Stimulated activated effector memory CD8-positive, alpha-beta T cell treated with anti-CD3 and anti-CD28 coated beads, Interleukin-12 subunit alpha, Interleukin-12 subunit beta, amount 100 ng/mL, for 72 hours (primary cell): ENCODE data around the gene ITGB5.
A peak's percentile ranks its signal among the peaks of the same experiment; 100 is the strongest.

Experiments
- ATAC-seq: fragments of 150-1000 bp; cut with Tn5 transposase; 2 replicates; pipeline ENCODE4 v1.10.0; 2021
- DNase-seq, 2 donors: peaks; one replicate each; pipeline ENCODE4 v3.0.0; 2021 to 2022; ENCODE audit warnings: low spot score in 2 of 2
- H3K27ac Mint-ChIP-seq: one replicate; pipeline ENCODE4 v1.8.0; 2022; ENCODE audit warnings: mild to moderate bottlenecking, mixed read lengths
- H3K36me3 Mint-ChIP-seq: one replicate; pipeline ENCODE4 v1.8.0; 2022; ENCODE audit warnings: mild to moderate bottlenecking, mixed read lengths
- H3K4me1 Mint-ChIP-seq: one replicate; pipeline ENCODE4 v1.8.0; 2022; ENCODE audit warnings: mixed read lengths
- H3K4me3 Mint-ChIP-seq: one replicate; pipeline ENCODE4 v1.8.0; 2022; ENCODE audit warnings: mild to moderate bottlenecking, mixed read lengths
- H3K9me3 Mint-ChIP-seq: one replicate; pipeline ENCODE4 v1.8.0; 2022; ENCODE audit warnings: mixed read lengths

Gene ITGB5

DNA sequence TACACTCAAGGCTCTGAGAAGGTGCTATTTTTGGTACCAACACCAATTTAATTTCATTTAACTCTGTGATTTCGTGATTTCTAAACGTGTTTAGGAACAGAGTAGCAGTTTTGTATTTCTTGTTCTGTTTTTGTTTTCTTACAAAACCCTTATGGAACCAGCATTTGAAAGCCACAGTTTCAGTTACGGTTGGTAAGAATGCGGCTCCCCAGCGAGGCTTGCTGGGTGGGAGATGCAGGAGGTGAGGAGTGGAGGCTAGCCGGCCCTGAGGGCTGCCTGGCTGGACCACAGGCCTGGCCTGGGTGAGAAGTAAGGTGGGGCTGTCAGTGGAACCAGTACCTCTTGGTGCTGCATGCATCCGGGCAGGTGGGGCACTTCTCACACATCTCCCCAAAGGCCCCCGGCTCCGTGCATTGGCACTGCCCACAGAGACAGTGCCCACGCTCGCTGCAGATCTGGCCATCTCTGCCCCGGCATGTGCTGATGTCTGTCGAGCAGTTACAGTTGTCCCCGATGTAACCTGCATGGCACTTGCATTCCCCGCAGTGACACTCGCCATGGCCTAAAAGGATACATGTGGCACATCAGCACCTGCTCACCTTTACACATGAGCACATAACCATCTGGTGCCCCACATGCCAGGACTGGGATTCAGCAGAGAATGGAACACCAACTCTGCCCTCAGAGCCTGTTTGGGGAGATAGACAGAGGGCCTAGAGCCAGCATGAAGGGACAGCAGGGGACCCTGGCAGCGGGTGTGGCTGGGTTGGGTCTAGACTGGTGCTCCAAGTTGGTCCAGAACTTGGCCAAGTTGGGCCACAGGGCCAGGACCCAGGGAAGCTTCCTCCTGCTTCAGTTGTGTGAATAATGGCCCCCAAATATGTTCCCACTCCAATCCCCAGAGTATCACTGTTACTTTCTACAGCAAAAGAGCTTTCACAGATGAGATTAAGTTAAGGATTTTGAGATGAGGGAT lies 113.5 kb downstream of the ITGB5 start:
- no peak overlapping the region for H3K27ac Mint-ChIP-seq
- H3K4me3 Mint-ChIP-seq = no peak overlapping the region
- H3K9me3 Mint-ChIP-seq = no peaks in the 10 kb centered on the region
- DNase-seq (no peak), ATAC-seq (no peak)
- no peaks in the 10 kb centered on the region for H3K4me1 Mint-ChIP-seq
- H3K36me3 Mint-ChIP-seq = no peaks in the 10 kb centered on the region

DNA sequence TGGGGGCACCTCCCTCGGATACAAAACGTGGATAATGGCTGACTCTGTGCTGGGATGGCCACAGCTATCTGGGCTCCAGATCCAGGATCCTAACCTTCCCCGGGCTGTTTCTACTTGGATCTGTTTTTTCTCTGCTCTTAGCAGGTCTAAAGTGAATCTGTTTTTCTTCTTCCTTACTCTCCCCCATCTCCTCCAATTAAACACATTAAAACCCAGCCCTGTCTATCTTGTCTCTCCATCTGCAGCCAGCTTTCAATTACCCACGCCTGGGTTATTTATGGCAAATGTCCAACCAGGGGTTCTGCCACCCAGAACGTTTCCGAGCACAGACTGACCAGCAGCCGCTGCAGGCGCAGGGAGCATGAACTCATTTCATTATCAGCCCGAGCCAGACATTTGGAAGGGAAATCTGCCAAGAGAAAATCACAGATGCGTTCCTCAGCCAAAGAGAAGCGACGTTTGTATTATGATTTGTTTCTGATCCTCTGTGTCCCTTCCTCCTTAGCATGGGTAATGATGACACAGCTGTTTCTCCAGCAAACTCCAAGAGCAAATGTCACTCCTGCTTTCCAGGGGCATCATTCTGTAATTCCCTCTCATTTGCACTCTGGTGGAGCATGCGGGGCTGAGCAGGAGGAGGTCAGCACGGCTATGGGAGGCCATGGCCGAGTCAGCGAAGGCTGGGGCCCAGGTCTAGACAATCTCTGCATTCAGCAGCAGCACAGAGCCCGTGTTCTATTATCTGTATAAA lies 114.9 kb downstream of the ITGB5 start:
- ATAC-seq = no peak
- Mint-ChIP-seq H3K4me1 (no peaks in the 10 kb centered on the region), H3K27ac (no peak overlapping the region), H3K4me3 (no peak overlapping the region), H3K9me3 (no peaks in the 10 kb centered on the region), H3K36me3 (no peaks in the 10 kb centered on the region)
- DNase-seq = no peak

GRCh38 chr3:124771083-124771445 lies 116.1 kb downstream of the ITGB5 start:
- Mint-ChIP-seq H3K4me3 (no peak overlapping the region), H3K9me3 (no peaks in the 10 kb centered on the region), H3K27ac (no peak overlapping the region), H3K4me1 (no peaks in the 10 kb centered on the region), H3K36me3 (no peaks in the 10 kb centered on the region)
- no peak for ATAC-seq
- DNase-seq = no peak

DNA sequence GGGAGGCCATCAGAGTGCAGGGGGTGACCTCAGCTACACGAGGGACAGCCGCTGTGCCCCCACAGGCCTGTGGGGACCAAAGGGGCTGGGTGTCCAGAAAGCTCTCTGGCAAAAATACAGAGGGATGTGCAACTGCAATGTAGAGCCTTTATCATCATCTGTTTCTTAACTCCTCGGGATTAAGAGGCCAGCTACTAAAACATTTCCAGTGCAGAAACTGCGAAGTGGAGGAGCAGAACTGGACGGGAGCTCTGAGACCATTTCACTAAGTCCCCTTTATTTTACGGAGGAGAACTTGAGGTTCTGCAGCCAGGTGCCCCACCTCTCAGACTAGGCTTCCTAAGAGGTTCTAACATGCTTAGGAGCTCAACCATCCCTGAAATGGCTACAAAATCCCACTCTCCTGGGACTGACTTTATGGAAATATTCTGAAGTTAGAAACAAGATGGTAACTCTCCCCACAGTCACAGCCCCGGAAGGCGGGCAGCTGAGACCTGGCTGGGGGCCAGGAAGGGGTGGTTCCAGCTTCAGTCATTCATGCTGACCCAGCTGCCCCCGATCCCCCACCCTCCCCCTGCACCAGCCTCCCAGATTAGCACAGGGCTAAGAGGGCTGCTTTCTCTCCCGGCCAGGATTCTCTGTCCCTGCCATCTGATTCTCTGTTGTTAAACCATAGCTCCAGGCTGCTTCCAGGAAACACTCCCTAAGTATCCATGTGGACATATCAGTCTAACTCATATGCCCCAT lies 116.7 kb downstream of the ITGB5 start:
- DNase-seq (no peak), ATAC-seq (no peak)
- H3K36me3 Mint-ChIP-seq = no peaks in the 10 kb centered on the region
- H3K9me3 Mint-ChIP-seq = no peaks in the 10 kb centered on the region
- H3K4me1 Mint-ChIP-seq = no peaks in the 10 kb centered on the region
- no peak overlapping the region for H3K4me3 Mint-ChIP-seq
- no peak overlapping the region for H3K27ac Mint-ChIP-seq

DNA sequence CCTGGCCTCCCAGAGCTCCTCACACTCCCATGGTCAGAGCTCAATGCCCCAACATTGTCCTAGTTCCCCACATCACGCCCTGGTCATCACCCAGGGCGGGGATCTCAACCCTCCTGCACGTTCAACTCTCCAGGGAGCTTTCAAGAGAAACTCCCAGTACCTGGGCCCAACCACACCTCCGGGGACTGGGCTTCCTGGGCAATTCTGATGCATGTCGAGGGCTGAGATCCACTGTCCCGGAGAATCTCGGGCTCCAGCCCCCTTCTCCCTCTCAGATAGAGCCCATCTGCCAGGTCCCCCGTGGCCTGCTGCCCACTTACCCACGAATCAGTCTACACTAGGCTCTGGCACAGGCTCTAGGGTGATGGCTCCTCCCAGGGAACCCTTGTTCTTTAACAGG lies 117.7 kb downstream of the ITGB5 start:
- H3K36me3 Mint-ChIP-seq = no peaks in the 10 kb centered on the region
- ATAC-seq (no peak), DNase-seq (no peak)
- H3K9me3 Mint-ChIP-seq = no peaks in the 10 kb centered on the region
- H3K4me1 Mint-ChIP-seq = no peaks in the 10 kb centered on the region
- no peak overlapping the region for H3K27ac Mint-ChIP-seq
- no peak overlapping the region for H3K4me3 Mint-ChIP-seq

DNA sequence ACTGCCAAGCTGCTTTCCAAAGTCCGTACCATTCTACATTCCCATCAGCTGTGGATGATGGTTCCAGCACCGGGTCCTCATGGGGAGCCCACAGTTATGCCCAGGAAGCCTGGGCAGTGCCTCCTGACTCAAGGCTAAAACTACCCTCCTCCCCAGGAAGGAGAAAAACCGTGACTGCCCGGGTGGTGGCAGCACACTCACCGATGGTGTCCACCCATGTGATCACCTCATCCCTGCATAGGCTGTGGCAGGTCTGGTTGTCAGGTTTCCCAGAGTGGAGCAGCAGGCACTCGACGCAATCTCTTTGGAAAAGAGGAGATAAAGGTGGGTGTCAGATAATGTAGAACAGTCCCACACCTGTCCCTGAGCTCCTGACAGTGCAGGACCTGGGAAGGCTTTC lies 118.4 kb downstream of the ITGB5 start:
- H3K9me3 Mint-ChIP-seq = no peaks in the 10 kb centered on the region
- no peaks in the 10 kb centered on the region for H3K36me3 Mint-ChIP-seq
- no peaks in the 10 kb centered on the region for H3K4me1 Mint-ChIP-seq
- DNase-seq = no peak
- no peak overlapping the region for H3K4me3 Mint-ChIP-seq
- no peak overlapping the region for H3K27ac Mint-ChIP-seq
- peak; percentile 42 for ATAC-seq

DNA sequence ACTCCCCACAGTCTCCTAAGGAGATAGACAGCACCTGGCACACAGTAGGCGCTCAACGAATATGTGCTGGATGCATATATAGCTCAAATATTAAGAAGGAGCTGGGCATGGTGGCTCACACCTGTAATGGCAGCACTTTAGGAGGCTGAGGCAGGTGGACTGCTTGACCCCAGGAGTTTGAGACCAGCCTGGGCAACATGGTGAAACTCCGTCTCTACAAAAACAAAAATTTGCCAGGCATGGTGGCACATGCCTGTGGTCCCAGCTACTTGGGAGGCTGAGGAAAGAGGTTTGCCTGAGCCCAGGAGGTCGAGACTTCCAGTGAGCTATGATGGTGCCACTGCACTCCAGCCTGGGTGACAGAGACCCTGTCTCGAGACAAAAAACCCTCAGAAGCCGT lies 119.5 kb downstream of the ITGB5 start:
- Mint-ChIP-seq H3K4me3 (no peak overlapping the region), H3K4me1 (no peaks in the 10 kb centered on the region)

DNA sequence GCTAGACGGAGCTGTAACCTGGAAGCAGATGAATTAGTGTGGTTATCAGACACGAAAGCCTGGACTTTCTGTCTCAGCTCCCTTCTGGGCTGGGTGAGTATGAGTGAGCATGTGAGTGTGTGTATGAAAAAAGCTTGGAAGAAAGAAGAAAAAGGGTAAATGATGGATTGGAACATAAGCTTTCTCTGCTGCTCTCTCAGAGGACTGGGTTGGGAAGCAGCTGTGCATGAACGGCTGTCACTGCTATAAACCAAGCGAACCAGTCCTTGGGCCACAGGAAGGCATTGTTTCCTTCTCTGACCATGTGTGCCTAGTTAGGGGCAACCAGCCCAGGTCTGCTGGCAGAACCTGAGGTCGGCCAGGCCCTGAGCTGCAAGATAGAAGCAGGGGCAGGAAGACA lies 119.9 kb downstream of the ITGB5 start:
- H3K9me3 Mint-ChIP-seq = no peaks in the 10 kb centered on the region
- H3K36me3 Mint-ChIP-seq = no peaks in the 10 kb centered on the region
- no peaks in the 10 kb centered on the region for H3K4me1 Mint-ChIP-seq
- DNase-seq = no peak
- no peak for ATAC-seq
- no peak overlapping the region for H3K4me3 Mint-ChIP-seq
- no peak overlapping the region for H3K27ac Mint-ChIP-seq

More for the DNA sequence above, 119.5 kb downstream of the ITGB5 start:
- Mint-ChIP-seq H3K27ac (no peak overlapping the region), H3K9me3 (no peaks in the 10 kb centered on the region), H3K36me3 (no peaks in the 10 kb centered on the region)
- ATAC-seq (no peak), DNase-seq (no peak)

DNA sequence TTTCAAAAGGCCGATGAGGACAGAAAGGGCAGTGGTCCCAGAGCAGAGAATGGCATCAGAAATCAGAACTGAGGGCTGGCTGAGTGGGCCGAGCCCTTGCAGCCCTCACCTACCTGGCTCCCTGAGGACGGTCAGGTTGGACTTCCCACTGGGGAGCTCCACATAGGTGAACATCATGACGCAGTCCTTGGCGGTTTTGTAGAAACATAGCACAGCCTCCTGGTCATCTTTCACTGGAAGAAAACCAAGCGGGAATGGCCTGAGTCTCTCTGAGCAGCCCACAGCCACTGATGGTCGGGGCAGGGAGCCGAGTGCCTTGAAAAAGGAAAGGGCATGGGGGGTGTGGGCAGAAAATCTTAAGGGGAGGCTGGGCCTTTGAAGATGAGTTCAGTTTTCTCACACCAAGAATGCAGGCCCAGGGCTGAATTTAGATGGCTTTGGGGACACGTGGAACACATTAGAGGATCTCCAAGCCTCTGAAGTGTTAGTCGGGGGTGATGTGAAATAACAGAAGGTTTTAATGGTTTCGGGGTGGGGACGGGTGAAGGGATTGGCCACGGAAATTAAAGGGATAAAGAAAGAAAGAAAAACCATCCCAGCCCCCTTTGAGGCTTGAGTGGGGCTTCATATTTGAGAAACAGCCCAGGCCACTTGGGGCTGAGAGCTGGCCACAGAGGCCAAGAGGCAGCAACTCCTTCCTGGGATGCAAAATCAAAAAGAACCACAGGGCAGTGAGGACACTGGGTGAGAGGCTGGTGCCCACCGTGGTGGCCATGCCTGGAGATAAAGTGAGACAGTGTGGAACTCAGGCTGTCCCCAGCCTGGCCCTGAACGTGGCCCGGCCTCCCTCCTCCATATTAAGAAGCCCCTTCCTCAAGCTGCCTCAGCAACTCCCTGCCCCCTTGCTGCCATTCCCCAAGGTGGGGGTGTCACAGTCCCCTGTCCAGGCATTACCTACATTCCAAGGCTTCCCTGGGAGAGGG lies 120.8 kb downstream of the ITGB5 start:
- Mint-ChIP-seq H3K4me1 (peaks cover 2% of the 10 kb centered on the region), H3K4me3 (no peak overlapping the region), H3K27ac (no peak overlapping the region), H3K36me3 (no peaks in the 10 kb centered on the region), H3K9me3 (no peaks in the 10 kb centered on the region)
- ATAC-seq (no peak), DNase-seq (no peak)

DNA sequence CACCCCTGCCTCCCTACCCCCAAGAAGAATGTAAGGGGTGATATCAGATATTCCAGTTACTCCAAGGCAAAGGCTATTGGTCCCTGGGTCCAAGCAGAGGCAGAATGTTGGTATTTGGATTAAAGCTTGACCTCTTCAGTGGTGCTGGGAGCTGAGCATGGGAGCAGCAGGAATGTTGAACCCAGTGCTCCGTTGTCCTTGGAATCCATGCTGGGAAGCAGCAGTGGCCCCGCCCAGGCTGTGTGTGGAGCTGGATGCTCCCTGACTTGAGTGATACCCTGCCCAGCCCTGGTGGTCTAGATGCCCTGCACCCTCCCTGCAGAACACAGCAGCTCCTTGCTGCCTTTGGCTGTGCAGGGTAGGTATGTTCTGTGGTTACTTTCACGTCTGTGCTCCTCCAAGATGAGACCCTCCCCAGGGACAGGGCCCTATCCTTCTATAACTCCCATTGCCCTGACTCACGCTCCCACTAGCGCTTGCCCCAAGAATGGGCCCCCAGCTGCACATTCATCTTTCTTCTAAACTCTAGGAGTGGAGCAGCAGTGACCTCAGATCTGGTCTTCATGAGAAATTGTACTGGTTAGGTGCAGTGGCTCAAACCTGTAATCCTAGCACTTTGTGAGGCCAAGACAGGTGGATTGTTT lies 121.8 kb downstream of the ITGB5 start:
- Mint-ChIP-seq H3K9me3 (no peaks in the 10 kb centered on the region), H3K4me1 (peaks cover 6% of the 10 kb centered on the region), H3K36me3 (no peaks in the 10 kb centered on the region), H3K4me3 (no peak overlapping the region), H3K27ac (no peak overlapping the region)
- ATAC-seq (no peak), DNase-seq (no peak)

- peaks cover 6% of the 10 kb centered on the region for H3K4me1 Mint-ChIP-seq
- no peaks in the 10 kb centered on the region for H3K9me3 Mint-ChIP-seq
- ATAC-seq (no peak), DNase-seq (no peak)
- no peak overlapping the region for H3K4me3 Mint-ChIP-seq
- no peak overlapping the region for H3K27ac Mint-ChIP-seq
- H3K36me3 Mint-ChIP-seq = no peaks in the 10 kb centered on the region
Measured at GRCh38 chr3:124764746-124765145, 122.4 kb downstream of the ITGB5 start.

GRCh38 chr3:124763644-124764358 lies 123.4 kb downstream of the ITGB5 start:
- no peak for DNase-seq
- Mint-ChIP-seq H3K4me3 (no peak overlapping the region), H3K36me3 (no peaks in the 10 kb centered on the region), H3K27ac (no peak overlapping the region), H3K4me1 (peaks cover 6% of the 10 kb centered on the region), H3K9me3 (no peaks in the 10 kb centered on the region)
- ATAC-seq = no peak

DNA sequence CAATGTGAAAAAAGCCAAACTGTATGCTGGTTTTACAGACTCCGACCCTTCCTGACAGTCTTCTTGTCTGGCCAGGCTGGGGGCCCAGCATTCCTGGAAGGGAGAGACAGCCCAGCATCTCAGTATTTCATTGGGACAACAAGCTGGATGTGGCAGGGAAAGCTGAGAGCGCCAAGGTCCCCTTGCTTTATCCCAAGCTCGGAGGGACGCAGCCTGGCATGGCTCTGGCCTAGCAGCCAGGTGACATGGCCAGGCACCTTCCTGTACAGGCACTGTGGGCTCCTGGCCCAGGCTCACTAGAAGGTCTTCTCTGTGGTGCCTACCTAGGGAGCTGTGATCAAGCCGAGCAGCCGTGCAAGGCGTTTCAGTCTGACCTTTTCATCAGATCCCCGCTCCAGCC lies 124.0 kb downstream of the ITGB5 start:
- H3K9me3 Mint-ChIP-seq = no peaks in the 10 kb centered on the region
- ATAC-seq (no peak), DNase-seq (no peak)
- peaks cover 6% of the 10 kb centered on the region for H3K4me1 Mint-ChIP-seq
- H3K27ac Mint-ChIP-seq = no peak overlapping the region
- H3K36me3 Mint-ChIP-seq = no peaks in the 10 kb centered on the region
- H3K4me3 Mint-ChIP-seq = no peak overlapping the region

GRCh38 chr3:124762661-124763011 lies 124.5 kb downstream of the ITGB5 start:
- H3K36me3 Mint-ChIP-seq = no peaks in the 10 kb centered on the region
- DNase-seq (no peak), ATAC-seq (no peak)
- peaks cover 6% of the 10 kb centered on the region for H3K4me1 Mint-ChIP-seq
- H3K9me3 Mint-ChIP-seq = no peaks in the 10 kb centered on the region
- H3K4me3 Mint-ChIP-seq = no peak overlapping the region
- H3K27ac Mint-ChIP-seq = no peak overlapping the region
